Cardiac muscle cell (in vitro differentiated cells and primary cell): ENCODE measurements around the gene ENTPD5. TPM values are rescaled to one million over a fixed set of nuclear protein-coding genes. Genes with fewer than 3 reads are reported as not detected.
"Not testable (repeated sequence)": the region's sequence is repeated elsewhere in the genome, so short reads cannot be mapped to it uniquely, and the experiment has no call there.

ENCODE experiments used
- DNase-seq, 2 donors: peaks; one replicate each; pipeline versions ENCODE4 v3.0.0 to v3.0.0-alpha.2; 2010 to 2017; ENCODE audit warnings: low read depth in 1 of 2, low spot score in 1 of 2
- H3K27ac ChIP-seq: fragments of 200-600 bp; sonication (generic); 2 replicates; pipeline ENCODE4 v1.5.1; 2016
- H3K27me3 ChIP-seq: fragments of 200-600 bp; sonication (generic); 2 replicates; pipeline ENCODE4 v1.6.0; 2016; ENCODE audit warnings: control low read depth
- H3K36me3 ChIP-seq: fragments of 200-600 bp; sonication (generic); 2 replicates; pipeline ENCODE4 v1.5.1; 2016; ENCODE audit warnings: control low read depth
- H3K4me1 ChIP-seq: fragments of 200-600 bp; sonication (generic); 2 replicates; pipeline ENCODE4 v1.8.1; 2017; ENCODE audit warnings: low read depth, mild to moderate bottlenecking, mixed run types
- H3K4me3 ChIP-seq: fragments of 200-600 bp; sonication (generic); 2 replicates; pipeline ENCODE4 v1.5.1; 2016; ENCODE audit warnings: mild to moderate bottlenecking
- H3K9me3 ChIP-seq: fragments of 200-600 bp; sonication (generic); 2 replicates; pipeline ENCODE4 v1.5.1; 2017; ENCODE audit warnings: low read depth, mild to moderate bottlenecking, control low read depth
- polyA plus RNA-seq: library from polyadenylated mRNA; unstranded; fragments of >200 nt; fragmentation: Nextera tagmentation; extraction: Ambion mirVana; gene quantifications from 2 replicates; pipeline ENCODE4 v1.2.1, GENCODE V29; 2016
- total RNA-seq: library from RNA; depleted of rRNA; stranded (reverse); fragments of >200 nt; gene quantifications from 2 replicates; pipeline ENCODE4 v1.2.3, GENCODE V29; 2016
- TF ChIP-seq, protein P1 (sequence below): IDR thresholded peaks from 2 replicates; pipeline ENCODE4 v1.5.1; 2012; ENCODE audit warnings: low read depth, mild to moderate bottlenecking, low read length

The ENTPD5 gene
- total and polyA plus RNA-seq, 2 experiments from 2014 or later, result 6.2 to 8.6 TPM

DNA sequence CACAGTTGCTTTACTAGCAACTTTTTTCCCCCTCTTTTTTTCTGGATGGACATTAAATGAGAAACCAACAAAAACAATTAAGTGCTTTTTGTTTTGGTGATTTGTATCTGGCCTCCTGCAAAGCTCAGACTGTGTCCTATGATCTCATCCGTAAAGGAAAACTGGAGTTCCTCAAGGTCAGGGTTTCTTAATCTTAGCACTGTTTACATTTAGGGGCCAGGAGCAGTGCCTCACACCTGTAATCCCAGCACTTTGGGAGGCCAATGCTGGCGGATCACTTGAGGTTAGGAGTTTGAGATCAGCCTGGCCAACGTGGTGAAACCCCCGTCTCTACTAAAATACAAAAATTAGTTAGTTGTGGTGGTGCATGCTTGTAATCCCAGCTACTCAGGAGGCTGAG lies 28.0 kb downstream of the ENTPD5 start:
- Histone ChIP-seq H3K4me3 (no peak overlapping the region), H3K27ac (no peak overlapping the region), H3K9me3 (no peaks in the 10 kb centered on the region), H3K4me1 (no peaks in the 10 kb centered on the region), H3K27me3 (no peaks in the 10 kb centered on the region), H3K36me3 (no peaks in the 10 kb centered on the region)
- no peak for DNase-seq
- TF ChIP-seq, protein P1, sequence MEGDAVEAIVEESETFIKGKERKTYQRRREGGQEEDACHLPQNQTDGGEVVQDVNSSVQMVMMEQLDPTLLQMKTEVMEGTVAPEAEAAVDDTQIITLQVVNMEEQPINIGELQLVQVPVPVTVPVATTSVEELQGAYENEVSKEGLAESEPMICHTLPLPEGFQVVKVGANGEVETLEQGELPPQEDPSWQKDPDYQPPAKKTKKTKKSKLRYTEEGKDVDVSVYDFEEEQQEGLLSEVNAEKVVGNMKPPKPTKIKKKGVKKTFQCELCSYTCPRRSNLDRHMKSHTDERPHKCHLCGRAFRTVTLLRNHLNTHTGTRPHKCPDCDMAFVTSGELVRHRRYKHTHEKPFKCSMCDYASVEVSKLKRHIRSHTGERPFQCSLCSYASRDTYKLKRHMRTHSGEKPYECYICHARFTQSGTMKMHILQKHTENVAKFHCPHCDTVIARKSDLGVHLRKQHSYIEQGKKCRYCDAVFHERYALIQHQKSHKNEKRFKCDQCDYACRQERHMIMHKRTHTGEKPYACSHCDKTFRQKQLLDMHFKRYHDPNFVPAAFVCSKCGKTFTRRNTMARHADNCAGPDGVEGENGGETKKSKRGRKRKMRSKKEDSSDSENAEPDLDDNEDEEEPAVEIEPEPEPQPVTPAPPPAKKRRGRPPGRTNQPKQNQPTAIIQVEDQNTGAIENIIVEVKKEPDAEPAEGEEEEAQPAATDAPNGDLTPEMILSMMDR, result no peak

DNA sequence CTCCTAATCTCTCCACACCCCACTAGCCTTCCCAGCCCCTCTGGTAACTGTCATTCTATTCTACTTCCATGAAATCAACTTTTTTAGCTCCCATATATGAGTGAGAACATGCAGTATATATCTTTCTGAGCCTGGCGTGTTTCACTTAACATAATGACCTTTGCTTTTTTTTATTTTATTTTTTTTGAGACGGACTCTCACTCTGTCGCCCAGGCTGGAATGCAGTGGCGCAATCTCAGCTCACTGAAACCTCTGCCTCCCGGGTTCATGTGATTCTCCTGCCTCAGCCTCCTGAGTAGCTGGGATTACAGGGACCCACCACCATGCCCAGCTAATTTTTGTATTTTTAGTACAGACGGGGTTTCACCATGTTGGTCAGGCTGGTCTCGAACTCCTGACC lies 30.4 kb downstream of the ENTPD5 start:
- DNase-seq, H3K27me3 ChIP-seq, H3K27ac ChIP-seq, H3K9me3 ChIP-seq, H3K4me3 ChIP-seq, H3K36me3 ChIP-seq, H3K4me1 ChIP-seq: not testable (repeated sequence)

DNA sequence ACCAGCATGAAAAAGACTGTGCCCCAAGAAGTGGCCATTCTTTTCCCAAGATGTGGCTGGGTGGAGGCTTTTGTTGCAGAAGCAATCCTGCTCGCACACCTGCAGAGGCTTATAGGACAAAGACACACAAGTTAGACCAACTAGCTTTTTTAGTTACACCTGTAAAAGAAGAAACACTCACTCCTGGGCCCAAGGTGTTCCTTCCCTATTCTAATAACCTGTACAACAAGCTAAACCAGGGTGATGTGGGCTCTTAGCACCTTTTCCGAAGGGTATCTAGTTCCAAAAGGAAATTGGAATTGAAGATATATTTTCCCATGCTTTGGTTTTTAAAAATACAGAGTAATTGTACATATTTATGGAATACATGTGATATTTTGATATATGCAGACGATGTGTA lies 31.0 kb downstream of the ENTPD5 start:
- TF ChIP-seq, protein P1, result no peak
- no peak overlapping the region for H3K4me3 ChIP-seq
- no peaks in the 10 kb centered on the region for H3K27me3 ChIP-seq
- DNase-seq, result no peak
- no peaks in the 10 kb centered on the region for H3K9me3 ChIP-seq
- no peaks in the 10 kb centered on the region for H3K36me3 ChIP-seq
- no peak overlapping the region for H3K27ac ChIP-seq
- H3K4me1 ChIP-seq, result no peaks in the 10 kb centered on the region

DNA sequence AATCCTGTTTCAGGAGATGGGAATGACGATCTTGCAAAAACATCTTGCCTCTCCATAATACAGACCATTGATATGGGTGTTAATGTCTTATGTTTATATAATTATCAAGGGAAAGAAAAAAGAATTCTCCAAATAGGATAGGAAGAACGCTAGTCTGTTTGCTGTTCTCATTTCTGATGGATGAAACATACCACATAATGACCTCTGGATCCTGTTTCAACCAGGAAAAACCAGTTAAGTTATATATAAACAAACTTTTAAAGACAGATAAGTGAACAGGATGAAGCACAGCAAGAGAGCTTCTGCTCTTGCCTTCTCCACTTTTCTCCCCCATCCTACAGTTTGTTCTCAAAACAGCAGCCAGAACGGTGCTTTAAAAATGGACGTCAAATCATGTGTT lies 41.2 kb downstream of the ENTPD5 start:
- Histone ChIP-seq H3K27ac (no peak overlapping the region), H3K27me3 (no peaks in the 10 kb centered on the region), H3K4me3 (no peak overlapping the region), H3K9me3 (no peaks in the 10 kb centered on the region), H3K36me3 (no peaks in the 10 kb centered on the region), H3K4me1 (peaks cover 7% of the 10 kb centered on the region)
- DNase-seq, result no peak
- TF ChIP-seq, protein P1, result no peak

DNA sequence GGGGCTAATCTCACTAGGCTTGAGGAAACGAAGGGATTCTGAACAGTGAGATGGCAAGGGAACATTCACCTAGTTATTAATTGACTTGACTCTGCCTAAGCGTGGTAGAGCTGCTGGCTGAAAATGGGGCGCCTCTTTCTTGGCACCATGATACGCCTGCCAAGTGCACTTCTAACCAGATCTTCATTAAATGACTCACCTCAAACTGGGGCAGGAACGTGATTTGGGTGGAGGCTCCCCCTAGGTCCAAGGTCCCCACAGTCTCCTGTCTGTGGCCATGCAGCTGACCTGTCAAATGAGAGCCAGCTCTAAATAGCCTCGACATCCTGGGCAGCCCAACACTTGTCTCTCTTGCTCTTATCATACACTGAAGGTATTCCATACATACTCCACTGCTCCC lies 43.0 kb downstream of the ENTPD5 start:
- no peak for DNase-seq
- peaks cover 7% of the 10 kb centered on the region for H3K4me1 ChIP-seq
- H3K9me3 ChIP-seq, result no peaks in the 10 kb centered on the region
- H3K27me3 ChIP-seq, result no peaks in the 10 kb centered on the region
- H3K27ac ChIP-seq, result no peak overlapping the region
- H3K4me3 ChIP-seq, result no peak overlapping the region
- TF ChIP-seq, protein P1, result no peak
- no peaks in the 10 kb centered on the region for H3K36me3 ChIP-seq

DNA sequence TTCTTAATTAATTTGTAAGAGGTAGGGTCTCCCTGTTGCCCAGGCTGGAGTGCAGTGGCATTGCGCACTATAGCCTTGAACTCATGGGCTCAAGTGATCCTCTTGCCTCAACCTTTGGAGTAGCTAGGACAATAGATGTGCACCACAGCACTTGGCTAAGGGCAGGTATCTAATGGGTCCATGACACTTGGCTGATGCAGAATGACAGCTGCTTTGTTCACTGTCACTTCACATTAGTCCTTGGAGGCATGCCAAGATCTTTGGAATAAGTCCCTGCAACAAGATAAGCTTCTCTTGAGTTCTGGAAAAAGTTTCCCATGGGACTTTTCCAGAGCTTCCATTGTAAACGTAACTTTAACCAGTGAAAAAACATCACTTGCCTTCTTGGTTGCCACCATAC lies 45.6 kb downstream of the ENTPD5 start:
- peak overlapping the region; percentile 9 for H3K27ac ChIP-seq
- TF ChIP-seq, protein P1, result no peak
- peaks cover 7% of the 10 kb centered on the region for H3K4me1 ChIP-seq
- H3K27me3 ChIP-seq, result no peaks in the 10 kb centered on the region
- H3K36me3 ChIP-seq, result peaks cover 7% of the 10 kb centered on the region
- no peak overlapping the region for H3K4me3 ChIP-seq
- DNase-seq, result peak in 1 of 2 donors; percentile 19
- H3K9me3 ChIP-seq, result no peaks in the 10 kb centered on the region
